ENCODE data around the gene COMMD1. TPM values are rescaled to one million over a fixed set of nuclear protein-coding genes. Genes with fewer than 3 reads are reported as not detected.
"Not testable (repeated sequence)": the region's sequence is repeated elsewhere in the genome, so short reads cannot be mapped to it uniquely, and the experiment has no call there.

Gene COMMD1
- total RNA-seq, 1 donor from 2014 or later: 57.9 TPM

DNA sequence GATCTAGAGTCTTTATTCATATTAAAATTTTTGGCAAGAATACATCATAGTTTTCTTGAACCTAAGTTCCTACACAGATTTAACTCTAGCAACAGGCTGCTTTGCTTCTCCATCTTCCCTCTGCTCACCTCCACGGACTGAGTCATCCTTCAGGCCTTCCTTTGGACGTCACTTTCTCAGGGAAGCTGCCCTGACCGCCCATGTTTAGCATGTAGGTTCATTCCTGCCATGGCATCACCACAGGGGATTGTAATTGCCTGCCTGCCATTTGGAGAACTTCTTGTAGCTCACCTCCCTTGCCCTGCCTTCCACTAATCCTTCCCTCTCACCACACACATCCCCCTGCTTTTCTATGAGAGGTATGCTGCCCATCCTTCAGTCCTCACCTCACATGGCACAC is 246.5 kb downstream of the COMMD1 start:
- H3K9me3 ChIP-seq (ENCODE audit: control insufficient read depth in 3 of 3, low read length in 3 of 3): peaks cover 0 to 3% (median 0%) of the 10 kb centered on the region in 3 donors
- H3K4me3 ChIP-seq (ENCODE audit: low read length in 3 of 3): no peak overlapping the region
- H3K4me1 ChIP-seq (ENCODE audit: control insufficient read depth in 3 of 3, insufficient read depth in 3 of 3, low read length in 3 of 3): peaks cover 11 to 14% (median 12%) of the 10 kb centered on the region in 3 donors
- no peak overlapping the region for H3K9ac ChIP-seq (ENCODE audit: low read depth in 1 of 3, low read length in 3 of 3)
- H3K27ac ChIP-seq (ENCODE audit: low read depth, low read length): peak overlapping the region; percentile 57
- H3K27me3 ChIP-seq (ENCODE audit: control insufficient read depth in 3 of 3, insufficient read depth in 3 of 3, low read length in 3 of 3): no peaks in the 10 kb centered on the region
- H3K36me3 ChIP-seq (ENCODE audit: control insufficient read depth in 3 of 3, insufficient read depth in 3 of 3, low read length in 3 of 3): no peaks in the 10 kb centered on the region

DNA sequence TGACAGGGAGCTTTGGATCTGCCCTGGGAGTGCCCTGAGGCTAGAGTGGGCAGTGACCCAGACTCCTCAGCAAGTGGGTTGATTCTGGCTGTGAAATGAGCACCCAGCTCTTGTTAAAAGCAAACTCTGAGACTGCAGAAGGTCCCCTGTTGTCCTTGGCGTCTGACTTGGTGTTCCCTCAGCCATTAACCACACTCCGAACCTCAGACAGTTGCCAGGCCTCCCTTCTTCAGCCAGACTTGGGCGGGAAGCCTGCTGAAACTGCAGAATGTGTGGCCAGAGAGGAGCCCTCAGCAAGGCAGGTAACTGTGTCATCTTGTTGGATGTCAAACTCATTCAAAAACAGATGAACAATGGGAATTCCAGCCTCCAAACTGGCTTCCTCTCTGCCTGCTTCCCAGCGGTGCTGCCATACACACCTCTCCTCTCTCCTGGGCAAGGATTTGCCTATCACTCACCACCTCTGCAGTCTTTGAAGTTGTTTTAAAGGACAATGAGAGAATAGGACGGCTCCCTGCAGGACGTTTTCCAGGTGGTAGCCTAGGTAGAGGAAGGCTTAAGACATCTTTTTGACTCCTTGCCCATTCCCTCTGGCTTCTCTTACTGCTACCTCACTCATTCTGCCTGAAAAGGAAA is 251.5 kb downstream of the COMMD1 start:
- no peaks in the 10 kb centered on the region for H3K27me3 ChIP-seq (ENCODE audit: control insufficient read depth in 3 of 3, insufficient read depth in 3 of 3, low read length in 3 of 3)
- H3K9ac ChIP-seq (ENCODE audit: low read depth in 1 of 3, low read length in 3 of 3): no peak overlapping the region
- no peak overlapping the region for H3K4me3 ChIP-seq (ENCODE audit: low read length in 3 of 3)
- H3K36me3 ChIP-seq (ENCODE audit: control insufficient read depth in 3 of 3, insufficient read depth in 3 of 3, low read length in 3 of 3): no peaks in the 10 kb centered on the region
- peaks cover 10 to 18% (median 16%) of the 10 kb centered on the region in 3 donors for H3K4me1 ChIP-seq (ENCODE audit: control insufficient read depth in 3 of 3, insufficient read depth in 3 of 3, low read length in 3 of 3)
- H3K9me3 ChIP-seq (ENCODE audit: control insufficient read depth in 3 of 3, low read length in 3 of 3): peaks cover 0 to 3% (median 0%) of the 10 kb centered on the region in 3 donors
- H3K27ac ChIP-seq (ENCODE audit: low read depth, low read length): no peak overlapping the region

DNA sequence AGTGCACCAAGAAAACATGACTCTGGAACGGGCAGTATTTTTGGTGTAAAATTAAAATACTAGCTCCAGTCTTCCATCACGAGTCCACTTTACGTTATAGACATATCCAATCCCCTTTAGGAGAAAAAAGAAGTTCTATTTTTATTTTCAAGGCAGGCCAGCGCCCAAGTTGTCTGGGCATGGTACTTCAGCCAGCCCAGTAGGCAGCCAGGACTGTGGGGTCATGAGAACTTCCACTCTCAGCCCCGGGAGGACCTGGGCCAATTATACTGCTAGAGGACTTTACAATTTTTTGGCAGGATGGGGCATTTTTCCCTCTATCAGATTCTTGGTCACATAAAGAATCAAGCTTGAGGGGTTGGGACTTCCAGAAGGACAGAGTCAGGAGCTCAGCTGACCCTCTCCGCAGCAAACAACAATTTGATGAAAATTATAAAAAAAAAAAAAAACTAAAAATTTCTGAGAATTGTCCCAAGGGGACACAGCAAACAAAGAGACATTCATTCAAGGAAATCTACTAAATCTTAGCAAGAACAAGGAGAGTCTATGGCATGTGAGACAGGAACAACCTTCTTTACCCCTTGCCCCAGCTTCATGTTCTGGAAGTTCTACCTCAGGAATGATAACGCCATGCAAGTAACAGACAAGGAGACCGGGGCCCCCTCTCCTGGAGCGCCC is 253.1 kb downstream of the COMMD1 start:
- H3K9ac ChIP-seq (ENCODE audit: low read depth in 1 of 3, low read length in 3 of 3): no peak overlapping the region
- H3K27ac ChIP-seq (ENCODE audit: low read depth, low read length): no peak overlapping the region
- no peaks in the 10 kb centered on the region for H3K36me3 ChIP-seq (ENCODE audit: control insufficient read depth in 3 of 3, insufficient read depth in 3 of 3, low read length in 3 of 3)
- H3K27me3 ChIP-seq (ENCODE audit: control insufficient read depth in 3 of 3, insufficient read depth in 3 of 3, low read length in 3 of 3): no peaks in the 10 kb centered on the region
- H3K4me1 ChIP-seq (ENCODE audit: control insufficient read depth in 3 of 3, insufficient read depth in 3 of 3, low read length in 3 of 3): peaks cover 8 to 18% (median 13%) of the 10 kb centered on the region in 3 donors
- H3K4me3 ChIP-seq (ENCODE audit: low read length in 3 of 3): no peak overlapping the region
- peaks cover 0 to 3% (median 0%) of the 10 kb centered on the region in 3 donors for H3K9me3 ChIP-seq (ENCODE audit: control insufficient read depth in 3 of 3, low read length in 3 of 3)

DNA sequence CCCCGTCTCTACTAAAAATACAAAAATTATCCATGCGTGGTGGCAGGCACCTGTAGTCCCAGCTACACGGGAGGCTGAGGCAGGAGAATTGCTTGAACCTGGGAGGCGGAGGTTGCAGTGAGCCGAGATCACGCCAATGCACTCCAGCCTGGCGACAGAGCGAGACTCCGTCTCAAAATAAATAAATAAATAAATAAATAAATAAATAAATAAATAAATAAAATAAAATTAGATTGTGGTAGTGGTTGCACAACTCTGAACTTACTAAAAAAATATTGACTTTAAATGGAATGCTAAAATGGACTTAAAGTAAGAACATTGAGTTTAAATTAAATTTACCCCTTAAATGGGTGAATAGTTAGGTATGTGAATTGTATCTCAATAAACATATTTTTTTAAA is 255.2 kb downstream of the COMMD1 start:
- not testable (repeated sequence) for H3K9me3 ChIP-seq (ENCODE audit: control insufficient read depth in 3 of 3, low read length in 3 of 3); H3K36me3 ChIP-seq (ENCODE audit: control insufficient read depth in 3 of 3, insufficient read depth in 3 of 3, low read length in 3 of 3); H3K27ac ChIP-seq (ENCODE audit: low read depth, low read length); H3K9ac ChIP-seq (ENCODE audit: low read depth in 1 of 3, low read length in 3 of 3); H3K27me3 ChIP-seq (ENCODE audit: control insufficient read depth in 3 of 3, insufficient read depth in 3 of 3, low read length in 3 of 3); H3K4me3 ChIP-seq (ENCODE audit: low read length in 3 of 3)
- H3K4me1 ChIP-seq (ENCODE audit: control insufficient read depth in 3 of 3, insufficient read depth in 3 of 3, low read length in 3 of 3): peaks cover 8 to 18% (median 13%) of the 10 kb centered on the region in 3 donors

DNA sequence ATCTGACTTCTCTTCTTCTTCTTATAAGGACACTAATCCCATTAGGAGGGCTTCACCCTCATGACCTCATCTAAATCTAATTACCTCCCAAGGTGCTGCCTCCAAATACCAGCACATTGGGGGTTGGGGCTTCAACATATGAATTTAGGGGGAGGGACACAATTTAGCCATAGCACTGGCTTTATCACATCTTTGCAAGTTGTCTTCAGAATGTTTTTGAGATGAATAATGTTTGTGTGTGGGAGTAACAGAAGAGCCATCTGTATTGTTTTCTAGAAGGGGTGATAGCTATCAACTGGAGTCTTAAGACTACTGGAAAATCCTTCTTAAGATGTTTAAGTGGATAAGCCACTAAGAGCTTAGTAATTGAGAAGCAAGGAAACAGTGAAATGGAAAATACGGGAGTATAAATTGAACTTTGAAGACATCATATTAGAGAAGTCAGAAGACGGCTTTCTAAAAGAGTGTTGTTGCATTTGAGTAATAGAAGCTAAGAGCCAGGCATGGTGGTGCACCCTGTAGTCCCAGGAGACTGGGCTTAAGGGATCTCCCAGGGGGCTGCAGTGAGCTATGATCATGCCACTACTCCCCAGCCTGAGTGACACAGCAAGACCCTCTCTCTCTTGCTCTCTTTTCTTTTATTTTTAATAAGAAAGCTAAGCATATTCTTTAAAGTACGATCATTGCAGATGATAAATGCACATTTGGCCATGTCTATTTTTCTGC is 257.8 kb downstream of the COMMD1 start:
- Histone ChIP-seq H3K4me1 (ENCODE audit: control insufficient read depth in 3 of 3, insufficient read depth in 3 of 3, low read length in 3 of 3) (peaks cover 0 to 3% (median under 1%) of the 10 kb centered on the region in 3 donors), H3K27ac (ENCODE audit: low read depth, low read length) (no peak overlapping the region), H3K9ac (ENCODE audit: low read depth in 1 of 3, low read length in 3 of 3) (no peak overlapping the region), H3K36me3 (ENCODE audit: control insufficient read depth in 3 of 3, insufficient read depth in 3 of 3, low read length in 3 of 3) (no peaks in the 10 kb centered on the region), H3K9me3 (ENCODE audit: control insufficient read depth in 3 of 3, low read length in 3 of 3) (no peaks in the 10 kb centered on the region), H3K27me3 (ENCODE audit: control insufficient read depth in 3 of 3, insufficient read depth in 3 of 3, low read length in 3 of 3) (no peaks in the 10 kb centered on the region), H3K4me3 (ENCODE audit: low read length in 3 of 3) (no peak overlapping the region)

DNA sequence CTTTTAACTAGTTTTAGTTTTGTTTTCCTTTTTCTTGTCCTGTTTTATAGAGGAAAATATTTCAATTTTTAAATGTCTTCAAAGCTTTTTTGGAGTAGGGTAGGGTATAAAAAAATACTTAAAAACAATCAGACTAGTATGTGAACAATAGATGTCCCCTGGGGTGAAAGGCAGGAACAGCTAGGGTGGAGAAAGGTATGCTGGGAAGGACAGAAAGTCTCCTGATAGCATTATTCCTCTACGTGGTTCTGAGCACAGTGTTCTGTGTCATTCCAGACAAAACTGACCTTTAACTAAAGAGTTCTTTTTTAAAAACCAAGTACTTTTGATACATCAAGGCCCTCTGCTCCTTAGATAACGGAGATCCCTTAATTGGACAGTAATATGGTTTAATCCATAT is 258.4 kb downstream of the COMMD1 start:
- H3K27ac ChIP-seq (ENCODE audit: low read depth, low read length): no peak overlapping the region

DNA sequence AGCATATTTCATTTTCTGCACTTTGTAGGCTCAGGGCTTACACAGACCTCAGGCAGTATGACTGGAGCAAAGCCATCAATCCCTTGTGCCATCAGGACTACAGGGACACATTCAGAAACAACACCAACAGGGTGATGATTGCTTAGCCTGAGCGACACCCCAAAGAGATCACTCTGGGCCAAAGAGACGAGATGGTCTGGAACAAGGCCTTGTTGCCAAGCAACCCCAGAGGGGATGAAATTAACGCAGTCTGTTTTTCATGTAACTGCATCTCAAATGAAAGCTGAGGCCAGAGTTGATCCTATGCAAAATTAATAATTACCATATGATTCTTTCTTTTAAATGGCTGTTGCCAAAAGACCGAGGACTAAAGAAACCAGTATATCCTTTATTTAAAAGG is 270.3 kb downstream of the COMMD1 start:
- Histone ChIP-seq H3K4me3 (ENCODE audit: low read length in 3 of 3) (no peak overlapping the region), H3K27me3 (ENCODE audit: control insufficient read depth in 3 of 3, insufficient read depth in 3 of 3, low read length in 3 of 3) (no peaks in the 10 kb centered on the region), H3K9ac (ENCODE audit: low read depth in 1 of 3, low read length in 3 of 3) (no peak overlapping the region), H3K9me3 (ENCODE audit: control insufficient read depth in 3 of 3, low read length in 3 of 3) (no peaks in the 10 kb centered on the region), H3K4me1 (ENCODE audit: control insufficient read depth in 3 of 3, insufficient read depth in 3 of 3, low read length in 3 of 3) (peaks cover 6 to 9% (median 9%) of the 10 kb centered on the region in 3 donors), H3K27ac (ENCODE audit: low read depth, low read length) (no peak overlapping the region), H3K36me3 (ENCODE audit: control insufficient read depth in 3 of 3, insufficient read depth in 3 of 3, low read length in 3 of 3) (no peaks in the 10 kb centered on the region)

More for the DNA sequence above, 258.4 kb downstream of the COMMD1 start:
- H3K36me3 ChIP-seq (ENCODE audit: control insufficient read depth in 3 of 3, insufficient read depth in 3 of 3, low read length in 3 of 3): no peaks in the 10 kb centered on the region
- H3K4me1 ChIP-seq (ENCODE audit: control insufficient read depth in 3 of 3, insufficient read depth in 3 of 3, low read length in 3 of 3): no peaks in the 10 kb centered on the region
- H3K9ac ChIP-seq (ENCODE audit: low read depth in 1 of 3, low read length in 3 of 3): no peak overlapping the region
- H3K9me3 ChIP-seq (ENCODE audit: control insufficient read depth in 3 of 3, low read length in 3 of 3): no peaks in the 10 kb centered on the region
- no peak overlapping the region for H3K4me3 ChIP-seq (ENCODE audit: low read length in 3 of 3)
- no peaks in the 10 kb centered on the region for H3K27me3 ChIP-seq (ENCODE audit: control insufficient read depth in 3 of 3, insufficient read depth in 3 of 3, low read length in 3 of 3)

DNA sequence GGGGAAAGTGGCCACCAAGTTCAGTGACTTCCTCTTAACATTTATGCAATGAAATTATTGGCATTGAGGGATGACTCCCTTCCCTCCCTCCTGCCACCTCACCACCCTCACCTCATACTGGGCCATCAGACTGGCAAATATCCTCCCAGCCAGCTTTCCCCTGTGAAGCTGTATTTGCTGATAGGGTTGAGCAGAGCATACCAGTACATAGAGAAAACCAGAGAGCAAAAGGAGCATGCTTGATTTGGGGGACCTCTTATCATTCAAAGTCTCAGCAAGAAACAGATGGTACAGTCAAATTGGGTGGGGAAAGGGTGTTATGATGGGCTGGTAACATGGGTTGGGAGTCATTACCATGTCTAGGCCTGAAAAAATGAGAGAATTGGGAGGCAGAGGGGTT is 271.3 kb downstream of the COMMD1 start:
- peaks cover 6 to 9% (median 9%) of the 10 kb centered on the region in 3 donors for H3K4me1 ChIP-seq (ENCODE audit: control insufficient read depth in 3 of 3, insufficient read depth in 3 of 3, low read length in 3 of 3)
- no peaks in the 10 kb centered on the region for H3K27me3 ChIP-seq (ENCODE audit: control insufficient read depth in 3 of 3, insufficient read depth in 3 of 3, low read length in 3 of 3)
- no peak overlapping the region for H3K9ac ChIP-seq (ENCODE audit: low read depth in 1 of 3, low read length in 3 of 3)
- H3K9me3 ChIP-seq (ENCODE audit: control insufficient read depth in 3 of 3, low read length in 3 of 3): no peaks in the 10 kb centered on the region
- H3K27ac ChIP-seq (ENCODE audit: low read depth, low read length): no peak overlapping the region
- H3K4me3 ChIP-seq (ENCODE audit: low read length in 3 of 3): no peak overlapping the region
- no peaks in the 10 kb centered on the region for H3K36me3 ChIP-seq (ENCODE audit: control insufficient read depth in 3 of 3, insufficient read depth in 3 of 3, low read length in 3 of 3)

DNA sequence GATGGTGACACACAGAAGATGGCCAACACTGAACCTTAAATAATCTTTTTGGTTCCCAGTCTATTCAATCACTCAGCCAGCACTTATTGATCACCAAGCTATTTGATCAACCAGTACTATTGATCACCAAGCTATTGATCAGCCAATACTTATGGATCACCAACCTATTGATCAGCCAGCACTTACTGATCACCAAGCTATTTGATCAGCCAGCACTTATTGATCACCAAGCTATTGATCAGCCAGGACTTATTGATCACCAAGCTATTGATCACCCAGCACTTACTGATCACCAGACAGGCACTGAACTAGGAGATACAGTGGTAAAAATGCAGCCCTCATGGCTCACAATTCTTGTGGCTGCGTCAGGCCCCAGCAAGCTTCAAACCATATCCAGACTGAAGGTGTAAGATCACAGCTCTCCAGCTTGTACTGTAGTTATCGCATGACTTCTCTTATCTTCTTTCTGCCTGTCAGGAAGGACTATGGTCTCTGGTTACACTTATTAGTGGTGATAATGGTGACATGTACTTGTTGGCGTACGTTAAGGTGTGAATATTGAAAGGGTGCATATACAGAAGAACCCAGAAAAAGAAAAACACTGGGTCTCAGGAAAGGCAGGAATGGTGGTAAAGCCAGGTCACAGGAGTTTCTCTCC is 272.0 kb downstream of the COMMD1 start:
- Histone ChIP-seq H3K9ac (ENCODE audit: low read depth in 1 of 3, low read length in 3 of 3) (no peak overlapping the region), H3K27ac (ENCODE audit: low read depth, low read length) (no peak overlapping the region), H3K4me1 (ENCODE audit: control insufficient read depth in 3 of 3, insufficient read depth in 3 of 3, low read length in 3 of 3) (peaks cover 6 to 9% (median 9%) of the 10 kb centered on the region in 3 donors), H3K36me3 (ENCODE audit: control insufficient read depth in 3 of 3, insufficient read depth in 3 of 3, low read length in 3 of 3) (no peaks in the 10 kb centered on the region), H3K27me3 (ENCODE audit: control insufficient read depth in 3 of 3, insufficient read depth in 3 of 3, low read length in 3 of 3) (no peaks in the 10 kb centered on the region), H3K9me3 (ENCODE audit: control insufficient read depth in 3 of 3, low read length in 3 of 3) (no peaks in the 10 kb centered on the region), H3K4me3 (ENCODE audit: low read length in 3 of 3) (no peak overlapping the region)

All from skeletal muscle tissue (tissue), 4 donors.